Measurements from ENCODE around the gene TMEM39A.

TMEM39A gene

GRCh38 chr3:119413603-119414280 lies 49.7 kb downstream of the TMEM39A start:
- H3K9ac ChIP-seq (ENCODE audit: low read length) = no peak overlapping the region

GRCh38 chr3:119409844-119410243 lies 53.6 kb downstream of the TMEM39A start:
- Histone ChIP-seq H3K4me3 (ENCODE audit: low read length) (no peak overlapping the region), H3K36me3 (ENCODE audit: control insufficient read depth, low read depth, low read length) (no peaks in the 10 kb centered on the region), H3K9me3 (ENCODE audit: control insufficient read depth, low read depth, low read length) (no peaks in the 10 kb centered on the region), H3K27ac (ENCODE audit: low read length) (no peak overlapping the region), H3K27me3 (ENCODE audit: control insufficient read depth, insufficient read depth, low read length) (no peaks in the 10 kb centered on the region), H3K4me1 (ENCODE audit: control insufficient read depth, low read depth, low read length) (no peaks in the 10 kb centered on the region), H3K9ac (ENCODE audit: low read length) (no peak overlapping the region)

More at GRCh38 chr3:119413603-119414280, 49.7 kb downstream of the TMEM39A start:
- Histone ChIP-seq H3K9me3 (ENCODE audit: control insufficient read depth, low read depth, low read length) (no peaks in the 10 kb centered on the region), H3K27ac (ENCODE audit: low read length) (no peak overlapping the region), H3K27me3 (ENCODE audit: control insufficient read depth, insufficient read depth, low read length) (no peaks in the 10 kb centered on the region), H3K36me3 (ENCODE audit: control insufficient read depth, low read depth, low read length) (no peaks in the 10 kb centered on the region), H3K4me1 (ENCODE audit: control insufficient read depth, low read depth, low read length) (no peaks in the 10 kb centered on the region), H3K4me3 (ENCODE audit: low read length) (no peak overlapping the region)

GRCh38 chr3:119408243-119408950 lies 55.0 kb downstream of the TMEM39A start:
- Histone ChIP-seq H3K9me3 (ENCODE audit: control insufficient read depth, low read depth, low read length) (no peaks in the 10 kb centered on the region), H3K4me3 (ENCODE audit: low read length) (no peak overlapping the region), H3K27me3 (ENCODE audit: control insufficient read depth, insufficient read depth, low read length) (no peaks in the 10 kb centered on the region), H3K27ac (ENCODE audit: low read length) (no peak overlapping the region), H3K36me3 (ENCODE audit: control insufficient read depth, low read depth, low read length) (no peaks in the 10 kb centered on the region), H3K9ac (ENCODE audit: low read length) (no peak overlapping the region), H3K4me1 (ENCODE audit: control insufficient read depth, low read depth, low read length) (no peaks in the 10 kb centered on the region)

GRCh38 chr3:119405315-119405714 lies 58.1 kb downstream of the TMEM39A start:
- Histone ChIP-seq H3K4me3 (ENCODE audit: low read length) (no peak overlapping the region), H3K9me3 (ENCODE audit: control insufficient read depth, low read depth, low read length) (no peaks in the 10 kb centered on the region), H3K4me1 (ENCODE audit: control insufficient read depth, low read depth, low read length) (peaks cover 11% of the 10 kb centered on the region), H3K27ac (ENCODE audit: low read length) (no peak overlapping the region), H3K36me3 (ENCODE audit: control insufficient read depth, low read depth, low read length) (no peaks in the 10 kb centered on the region), H3K27me3 (ENCODE audit: control insufficient read depth, insufficient read depth, low read length) (no peaks in the 10 kb centered on the region), H3K9ac (ENCODE audit: low read length) (no peak overlapping the region)

GRCh38 chr3:119403201-119403600 lies 60.2 kb downstream of the TMEM39A start:
- no peak overlapping the region for H3K9ac ChIP-seq (ENCODE audit: low read length)
- H3K27me3 ChIP-seq (ENCODE audit: control insufficient read depth, insufficient read depth, low read length) = no peaks in the 10 kb centered on the region
- no peaks in the 10 kb centered on the region for H3K36me3 ChIP-seq (ENCODE audit: control insufficient read depth, low read depth, low read length)
- peaks cover 11% of the 10 kb centered on the region for H3K4me1 ChIP-seq (ENCODE audit: control insufficient read depth, low read depth, low read length)
- no peak overlapping the region for H3K27ac ChIP-seq (ENCODE audit: low read length)
- no peaks in the 10 kb centered on the region for H3K9me3 ChIP-seq (ENCODE audit: control insufficient read depth, low read depth, low read length)
- H3K4me3 ChIP-seq (ENCODE audit: low read length) = no peak overlapping the region

- Histone ChIP-seq H3K9ac (ENCODE audit: low read length) (no peak overlapping the region), H3K9me3 (ENCODE audit: control insufficient read depth, low read depth, low read length) (no peaks in the 10 kb centered on the region), H3K4me1 (ENCODE audit: control insufficient read depth, low read depth, low read length) (peaks cover 11% of the 10 kb centered on the region), H3K4me3 (ENCODE audit: low read length) (no peak overlapping the region), H3K27me3 (ENCODE audit: control insufficient read depth, insufficient read depth, low read length) (no peaks in the 10 kb centered on the region), H3K27ac (ENCODE audit: low read length) (no peak overlapping the region), H3K36me3 (ENCODE audit: control insufficient read depth, low read depth, low read length) (no peaks in the 10 kb centered on the region)
Observed at GRCh38 chr3:119402791-119403190, 60.6 kb downstream of the TMEM39A start.

- Histone ChIP-seq H3K27ac (ENCODE audit: low read length) (no peak overlapping the region), H3K27me3 (ENCODE audit: control insufficient read depth, insufficient read depth, low read length) (no peaks in the 10 kb centered on the region), H3K4me1 (ENCODE audit: control insufficient read depth, low read depth, low read length) (peaks cover 18% of the 10 kb centered on the region), H3K9me3 (ENCODE audit: control insufficient read depth, low read depth, low read length) (no peaks in the 10 kb centered on the region), H3K4me3 (ENCODE audit: low read length) (no peak overlapping the region), H3K36me3 (ENCODE audit: control insufficient read depth, low read depth, low read length) (no peaks in the 10 kb centered on the region), H3K9ac (ENCODE audit: low read length) (no peak overlapping the region)
Observed at GRCh38 chr3:119401503-119402440, 61.6 kb downstream of the TMEM39A start.

- peaks cover 25% of the 10 kb centered on the region for H3K4me1 ChIP-seq (ENCODE audit: control insufficient read depth, low read depth, low read length)
- no peak overlapping the region for H3K4me3 ChIP-seq (ENCODE audit: low read length)
- H3K27ac ChIP-seq (ENCODE audit: low read length) = no peak overlapping the region
- no peaks in the 10 kb centered on the region for H3K9me3 ChIP-seq (ENCODE audit: control insufficient read depth, low read depth, low read length)
- H3K9ac ChIP-seq (ENCODE audit: low read length) = no peak overlapping the region
- no peaks in the 10 kb centered on the region for H3K27me3 ChIP-seq (ENCODE audit: control insufficient read depth, insufficient read depth, low read length)
- no peaks in the 10 kb centered on the region for H3K36me3 ChIP-seq (ENCODE audit: control insufficient read depth, low read depth, low read length)
Observed at GRCh38 chr3:119401069-119401468, 62.3 kb downstream of the TMEM39A start.

- H3K9ac ChIP-seq (ENCODE audit: low read length) = no peak overlapping the region
- no peaks in the 10 kb centered on the region for H3K27me3 ChIP-seq (ENCODE audit: control insufficient read depth, insufficient read depth, low read length)
- H3K36me3 ChIP-seq (ENCODE audit: control insufficient read depth, low read depth, low read length) = no peaks in the 10 kb centered on the region
- H3K4me1 ChIP-seq (ENCODE audit: control insufficient read depth, low read depth, low read length) = peaks cover 31% of the 10 kb centered on the region
- H3K27ac ChIP-seq (ENCODE audit: low read length) = no peak overlapping the region
- H3K4me3 ChIP-seq (ENCODE audit: low read length) = no peak overlapping the region
- H3K9me3 ChIP-seq (ENCODE audit: control insufficient read depth, low read depth, low read length) = no peaks in the 10 kb centered on the region
Observed at GRCh38 chr3:119400466-119400865, 62.9 kb downstream of the TMEM39A start.

- Histone ChIP-seq H3K4me1 (ENCODE audit: control insufficient read depth, low read depth, low read length) (peaks cover 31% of the 10 kb centered on the region), H3K9ac (ENCODE audit: low read length) (no peak overlapping the region), H3K9me3 (ENCODE audit: control insufficient read depth, low read depth, low read length) (no peaks in the 10 kb centered on the region), H3K27me3 (ENCODE audit: control insufficient read depth, insufficient read depth, low read length) (no peaks in the 10 kb centered on the region), H3K36me3 (ENCODE audit: control insufficient read depth, low read depth, low read length) (no peaks in the 10 kb centered on the region), H3K27ac (ENCODE audit: low read length) (no peak overlapping the region), H3K4me3 (ENCODE audit: low read length) (no peak overlapping the region)
Observed at GRCh38 chr3:119396870-119397269, 66.5 kb downstream of the TMEM39A start.

- H3K27me3 ChIP-seq (ENCODE audit: control insufficient read depth, insufficient read depth, low read length) = no peaks in the 10 kb centered on the region
- peaks cover 23% of the 10 kb centered on the region for H3K4me1 ChIP-seq (ENCODE audit: control insufficient read depth, low read depth, low read length)
- H3K36me3 ChIP-seq (ENCODE audit: control insufficient read depth, low read depth, low read length) = no peaks in the 10 kb centered on the region
- no peak overlapping the region for H3K4me3 ChIP-seq (ENCODE audit: low read length)
- no peaks in the 10 kb centered on the region for H3K9me3 ChIP-seq (ENCODE audit: control insufficient read depth, low read depth, low read length)
- no peak overlapping the region for H3K9ac ChIP-seq (ENCODE audit: low read length)
- no peak overlapping the region for H3K27ac ChIP-seq (ENCODE audit: low read length)
Observed at GRCh38 chr3:119395923-119396358, 67.5 kb downstream of the TMEM39A start.
